ENCODE data around the gene MARK4. TPM values are rescaled to one million over a fixed set of nuclear protein-coding genes. Genes with fewer than 3 reads are reported as not detected.
A peak's percentile ranks its signal among the peaks of the same experiment; 100 is the strongest.

The MARK4 gene
- total RNA-seq, 1 experiment from 2014 or later, result 17.9 TPM

GRCh38 chr19:45247136-45247535, 3.9 kb upstream of the MARK4 start:
- Histone ChIP-seq H3K4me1 (ENCODE audit: low read length) (peaks cover 7% of the 10 kb centered on the region), H3K36me3 (ENCODE audit: insufficient read depth, low read length) (no peaks in the 10 kb centered on the region), H3K9ac (ENCODE audit: low read length) (no peak overlapping the region), H3K79me2 (ENCODE audit: low read length) (peaks cover 7% of the 10 kb centered on the region), H3K4me2 (ENCODE audit: low read depth, low read length, poor library complexity, severe bottlenecking) (no peak overlapping the region), H3K9me2 (replicated peaks; ENCODE audit: insufficient read depth, low read length) (no peaks in the 10 kb centered on the region), H3K27ac (ENCODE audit: low read length) (no peak overlapping the region), H4K20me1 (ENCODE audit: insufficient read depth, low read depth, low read length) (no peaks in the 10 kb centered on the region), H2AFZ (ENCODE audit: low read length) (no peak overlapping the region), H3K9me3 (ENCODE audit: low read length) (no peaks in the 10 kb centered on the region), H3K27me3 (ENCODE audit: low read length) (no peaks in the 10 kb centered on the region), H3K4me3 (ENCODE audit: low read length) (no peak overlapping the region)
- DNase-seq, result peak; percentile 26

GRCh38 chr19:45249261-45250033, 1.6 kb upstream of the MARK4 start:
- Histone ChIP-seq H3K9me2 (replicated peaks; ENCODE audit: insufficient read depth, low read length) (no peaks in the 10 kb centered on the region), H3K27ac (ENCODE audit: low read length) (no peak overlapping the region), H3K4me3 (ENCODE audit: low read length) (no peak overlapping the region), H4K20me1 (ENCODE audit: insufficient read depth, low read depth, low read length) (no peaks in the 10 kb centered on the region), H3K4me1 (ENCODE audit: low read length) (peaks cover 28% of the 10 kb centered on the region), H3K9me3 (ENCODE audit: low read length) (no peaks in the 10 kb centered on the region), H3K4me2 (ENCODE audit: low read depth, low read length, poor library complexity, severe bottlenecking) (no peak overlapping the region), H3K9ac (ENCODE audit: low read length) (no peak overlapping the region), H3K27me3 (ENCODE audit: low read length) (no peaks in the 10 kb centered on the region), H3K79me2 (ENCODE audit: low read length) (peaks cover 30% of the 10 kb centered on the region), H3K36me3 (ENCODE audit: insufficient read depth, low read length) (no peaks in the 10 kb centered on the region), H2AFZ (ENCODE audit: low read length) (no peak overlapping the region)
- DNase-seq, result peak; percentile 37

- Histone ChIP-seq H3K27ac (ENCODE audit: low read length) (no peak overlapping the region), H3K27me3 (ENCODE audit: low read length) (no peaks in the 10 kb centered on the region), H3K4me3 (ENCODE audit: low read length) (peak overlapping the region; percentile 75), H4K20me1 (ENCODE audit: insufficient read depth, low read depth, low read length) (no peaks in the 10 kb centered on the region), H3K9me3 (ENCODE audit: low read length) (no peaks in the 10 kb centered on the region), H3K36me3 (ENCODE audit: insufficient read depth, low read length) (no peaks in the 10 kb centered on the region), H3K9ac (ENCODE audit: low read length) (peak overlapping the region; percentile 70), H3K4me2 (ENCODE audit: low read depth, low read length, poor library complexity, severe bottlenecking) (peak overlapping the region; percentile 89), H3K9me2 (replicated peaks; ENCODE audit: insufficient read depth, low read length) (no peaks in the 10 kb centered on the region), H2AFZ (ENCODE audit: low read length) (peak overlapping the region; percentile 97), H3K79me2 (ENCODE audit: low read length) (peaks cover 36% of the 10 kb centered on the region), H3K4me1 (ENCODE audit: low read length) (peaks cover 28% of the 10 kb centered on the region)
- peak; percentile 36 for DNase-seq
Observed at GRCh38 chr19:45250216-45250831, 747 bp upstream of the MARK4 start.

- peak overlapping the region; percentile 99 for H3K4me3 ChIP-seq (ENCODE audit: low read length)
- peak overlapping the region; percentile 53 for H3K27ac ChIP-seq (ENCODE audit: low read length)
- DNase-seq, result peak; percentile 56
- peak overlapping the region; percentile 97 for H3K9ac ChIP-seq (ENCODE audit: low read length)
- H4K20me1 ChIP-seq (ENCODE audit: insufficient read depth, low read depth, low read length), result no peaks in the 10 kb centered on the region
- peaks cover 48% of the 10 kb centered on the region for H3K79me2 ChIP-seq (ENCODE audit: low read length)
- H3K27me3 ChIP-seq (ENCODE audit: low read length), result no peaks in the 10 kb centered on the region
- H2AFZ ChIP-seq (ENCODE audit: low read length), result no peak overlapping the region
- H3K36me3 ChIP-seq (ENCODE audit: insufficient read depth, low read length), result no peaks in the 10 kb centered on the region
- peak overlapping the region; percentile 84 for H3K4me2 ChIP-seq (ENCODE audit: low read depth, low read length, poor library complexity, severe bottlenecking)
- no peaks in the 10 kb centered on the region for H3K9me3 ChIP-seq (ENCODE audit: low read length)
- H3K4me1 ChIP-seq (ENCODE audit: low read length), result peaks cover 28% of the 10 kb centered on the region
- no peaks in the 10 kb centered on the region for H3K9me2 ChIP-seq (replicated peaks; ENCODE audit: insufficient read depth, low read length)
Observed at GRCh38 chr19:45251452-45252354, 632 bp downstream of the MARK4 start.

GRCh38 chr19:45253396-45254027, 2.4 kb downstream of the MARK4 start:
- no peak for DNase-seq
- peak overlapping the region; percentile 84 for H3K4me2 ChIP-seq (ENCODE audit: low read depth, low read length, poor library complexity, severe bottlenecking)
- no peak overlapping the region for H3K27ac ChIP-seq (ENCODE audit: low read length)
- no peaks in the 10 kb centered on the region for H3K27me3 ChIP-seq (ENCODE audit: low read length)
- H3K4me3 ChIP-seq (ENCODE audit: low read length), result no peak overlapping the region
- H3K9me3 ChIP-seq (ENCODE audit: low read length), result no peaks in the 10 kb centered on the region
- no peak overlapping the region for H2AFZ ChIP-seq (ENCODE audit: low read length)
- peaks cover 52% of the 10 kb centered on the region for H3K79me2 ChIP-seq (ENCODE audit: low read length)
- H3K9ac ChIP-seq (ENCODE audit: low read length), result peak overlapping the region; percentile 97; the same call in 1 of the 2 replicates
- H3K4me1 ChIP-seq (ENCODE audit: low read length), result peaks cover 28% of the 10 kb centered on the region
- H3K36me3 ChIP-seq (ENCODE audit: insufficient read depth, low read length), result no peaks in the 10 kb centered on the region
- no peaks in the 10 kb centered on the region for H3K9me2 ChIP-seq (replicated peaks; ENCODE audit: insufficient read depth, low read length)
- H4K20me1 ChIP-seq (ENCODE audit: insufficient read depth, low read depth, low read length), result no peaks in the 10 kb centered on the region

- H3K9me2 ChIP-seq (replicated peaks; ENCODE audit: insufficient read depth, low read length), result no peaks in the 10 kb centered on the region
- peak; percentile 67 for DNase-seq
- H3K9me3 ChIP-seq (ENCODE audit: low read length), result no peaks in the 10 kb centered on the region
- no peak overlapping the region for H3K4me3 ChIP-seq (ENCODE audit: low read length)
- H3K27me3 ChIP-seq (ENCODE audit: low read length), result no peaks in the 10 kb centered on the region
- peaks cover 52% of the 10 kb centered on the region for H3K79me2 ChIP-seq (ENCODE audit: low read length)
- no peak overlapping the region for H3K27ac ChIP-seq (ENCODE audit: low read length)
- no peaks in the 10 kb centered on the region for H4K20me1 ChIP-seq (ENCODE audit: insufficient read depth, low read depth, low read length)
- no peaks in the 10 kb centered on the region for H3K36me3 ChIP-seq (ENCODE audit: insufficient read depth, low read length)
- no peak overlapping the region for H3K9ac ChIP-seq (ENCODE audit: low read length)
- H2AFZ ChIP-seq (ENCODE audit: low read length), result no peak overlapping the region
- H3K4me1 ChIP-seq (ENCODE audit: low read length), result peaks cover 28% of the 10 kb centered on the region
- no peak overlapping the region for H3K4me2 ChIP-seq (ENCODE audit: low read depth, low read length, poor library complexity, severe bottlenecking)
Observed at GRCh38 chr19:45254044-45254531, 3.0 kb downstream of the MARK4 start.

DNA sequence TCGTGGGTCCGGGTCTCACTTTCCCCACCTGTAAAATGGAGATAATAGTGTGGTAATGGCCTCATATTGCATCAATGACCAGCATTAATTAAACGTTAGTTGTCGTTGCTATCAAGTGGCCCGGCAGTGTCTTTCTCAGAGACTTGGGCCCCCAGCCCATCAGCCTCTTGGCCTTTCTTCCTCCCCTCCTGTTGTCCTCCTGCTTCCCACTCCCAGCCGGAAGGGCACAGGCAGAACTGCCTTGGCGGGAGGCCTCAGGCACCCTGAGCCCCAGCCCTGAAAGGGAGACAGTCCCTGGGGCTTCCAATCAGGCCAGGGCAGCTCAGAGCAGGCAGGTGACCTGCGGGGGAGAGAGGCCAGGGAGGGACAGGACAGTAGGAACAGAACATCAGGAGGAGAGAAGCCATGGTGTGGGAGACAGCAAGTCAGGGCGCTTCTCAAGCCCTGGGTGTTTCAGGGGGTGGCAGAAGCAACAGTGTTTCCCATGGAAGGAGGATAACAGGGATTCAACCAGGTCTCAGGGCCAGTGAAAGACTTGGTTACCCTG, 4.6 kb downstream of the MARK4 start:
- H3K36me3 ChIP-seq (ENCODE audit: insufficient read depth, low read length), result no peaks in the 10 kb centered on the region
- peaks cover 52% of the 10 kb centered on the region for H3K79me2 ChIP-seq (ENCODE audit: low read length)
- H3K4me1 ChIP-seq (ENCODE audit: low read length), result peaks cover 24% of the 10 kb centered on the region

More for the DNA sequence above, 4.6 kb downstream of the MARK4 start:
- no peak for DNase-seq
- Histone ChIP-seq H4K20me1 (ENCODE audit: insufficient read depth, low read depth, low read length) (no peaks in the 10 kb centered on the region), H3K9me3 (ENCODE audit: low read length) (no peaks in the 10 kb centered on the region), H3K4me2 (ENCODE audit: low read depth, low read length, poor library complexity, severe bottlenecking) (no peak overlapping the region), H2AFZ (ENCODE audit: low read length) (no peak overlapping the region), H3K4me3 (ENCODE audit: low read length) (no peak overlapping the region), H3K9ac (ENCODE audit: low read length) (no peak overlapping the region), H3K27me3 (ENCODE audit: low read length) (no peaks in the 10 kb centered on the region), H3K9me2 (replicated peaks; ENCODE audit: insufficient read depth, low read length) (no peaks in the 10 kb centered on the region), H3K27ac (ENCODE audit: low read length) (no peak overlapping the region)
